A673 (cell line): ENCODE results near the gene KRIT1. TPM values are rescaled to one million over a fixed set of nuclear protein-coding genes. Genes with fewer than 3 reads are reported as not detected.

Source experiments
- BruUV-seq: library from RNA; stranded (reverse); fragments of 400-500 nt; replicated peaks from 2 replicates; lab custom pipeline; 2021; lab: Mats Ljungman, UMichigan
- CTCF ChIA-PET: fragments of 300-600 bp; sonication (Branson Sonifier 250); formaldehyde crosslinking; loops from one replicate; lab custom pipeline; 2022; ENCODE audit warnings: antibody characterized with exemption; lab: Charles Lee
- POLR2A ChIA-PET: fragments of 300-600 bp; sonication (Branson Sonifier 250); formaldehyde crosslinking; loops from one replicate; lab custom pipeline; 2022; ENCODE audit warnings: antibody characterized with exemption; ENCODE audit not compliant: low non-redundant PET; lab: Charles Lee
- DNase-seq: peaks from one replicate; pipeline ENCODE4 v3.0.0-alpha.2; 2015; ENCODE audit warnings: low spot score
- H3K27ac ChIP-seq: fragments of 200-600 bp; sonication (generic); 2 replicates; pipeline ENCODE4 v1.5.1; 2016; ENCODE audit warnings: mixed run types, low read depth, mild to moderate bottlenecking, mixed read lengths, antibody characterized with exemption, low read length; ENCODE audit not compliant: poor library complexity, severe bottlenecking
- H3K27me3 ChIP-seq: fragments of 200-600 bp; sonication (generic); replicated peaks from 2 replicates; pipeline ENCODE4 v1.6.1; 2017; ENCODE audit warnings: mixed run types, low read depth, mild to moderate bottlenecking, mixed read lengths, antibody characterized with exemption, low read length; ENCODE audit not compliant: insufficient read depth, poor library complexity
- H3K36me3 ChIP-seq: fragments of 200-600 bp; sonication (generic); 2 replicates; pipeline ENCODE4 v1.6.1; 2016; ENCODE audit warnings: mixed run types, mild to moderate bottlenecking, mixed read lengths, antibody characterized with exemption, low read length; ENCODE audit not compliant: insufficient read depth, poor library complexity, severe bottlenecking
- H3K4me1 ChIP-seq: fragments of 200-600 bp; sonication (generic); 2 replicates; pipeline ENCODE4 v1.6.1; 2017; ENCODE audit warnings: mixed run types, mild to moderate bottlenecking, mixed read lengths, antibody characterized with exemption, low read length; ENCODE audit not compliant: insufficient read depth, poor library complexity, severe bottlenecking
- H3K4me3 ChIP-seq: fragments of 200-600 bp; sonication (generic); 2 replicates; pipeline ENCODE4 v1.5.1; 2016; ENCODE audit warnings: low read depth, mixed run types, mild to moderate bottlenecking, mixed read lengths, low read length; ENCODE audit not compliant: poor library complexity, severe bottlenecking
- H3K9me3 ChIP-seq: fragments of 200-600 bp; sonication (generic); 2 replicates; pipeline ENCODE4 v1.6.1; 2016; ENCODE audit warnings: mixed run types, low read depth, mild to moderate bottlenecking, mixed read lengths, antibody characterized with exemption, low read length; ENCODE audit not compliant: poor library complexity, severe bottlenecking
- EZH2 ChIP-seq: fragments of 200-600 bp; sonication (generic); IDR thresholded peaks from 2 replicates; pipeline ENCODE4 v1.6.1; 2017; ENCODE audit warnings: borderline replicate concordance, low read depth, mild to moderate bottlenecking, mixed read lengths, antibody characterized with exemption, low read length; ENCODE audit not compliant: poor library complexity, severe bottlenecking
- intact Hi-C: fragments of 100-400 bp; cut with micrococcal nuclease; formaldehyde crosslinking; loops from one replicate; pipeline ENCODE4 v1.10.0; 2022; ENCODE audit not compliant: unreplicated experiment
- total RNA-seq: library from RNA; stranded (reverse); gene quantifications from 2 replicates; pipeline ENCODE4 v1.2.3, GENCODE V29; 2021
- TF ChIP-seq, protein P1 (sequence below): fragments of 300-800, 200-600 bp; sonication (generic); conservative IDR thresholded peaks from 2 replicates; pipeline ENCODE4 v1.5.1; 2017; ENCODE audit warnings: low read depth, mild to moderate bottlenecking, antibody characterized with exemption, low read length, moderate library complexity, mixed read lengths

KRIT1 gene
- total RNA-seq, 1 experiment from 2014 or later, result 41.3 TPM

DNA sequence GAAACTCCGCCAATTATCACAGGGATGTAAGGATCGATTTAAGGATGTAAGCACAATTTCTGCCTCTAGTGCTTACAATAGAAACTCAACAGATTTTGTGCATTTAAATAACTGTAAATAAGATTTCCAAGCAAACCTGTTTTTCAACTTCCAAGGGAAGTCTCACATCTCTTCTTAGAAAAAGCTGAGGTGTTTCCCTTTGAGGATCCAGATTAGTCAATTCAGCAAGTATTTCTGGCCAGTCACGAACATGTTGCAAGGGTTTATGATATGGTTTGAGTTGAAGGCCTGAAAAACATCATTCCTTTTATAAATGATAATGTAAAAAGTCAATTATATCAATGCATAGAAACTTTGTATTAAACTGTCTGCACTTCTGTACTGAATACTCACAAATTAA is 23.9 kb downstream of the KRIT1 start:
- Histone ChIP-seq H3K4me1 (no peaks in the 10 kb centered on the region), H3K27me3 (no peaks in the 10 kb centered on the region), H3K9me3 (no peaks in the 10 kb centered on the region), H3K36me3 (peaks cover 52% of the 10 kb centered on the region), H3K27ac (no peak overlapping the region), H3K4me3 (no peak overlapping the region)
- TF ChIP-seq, protein P1, sequence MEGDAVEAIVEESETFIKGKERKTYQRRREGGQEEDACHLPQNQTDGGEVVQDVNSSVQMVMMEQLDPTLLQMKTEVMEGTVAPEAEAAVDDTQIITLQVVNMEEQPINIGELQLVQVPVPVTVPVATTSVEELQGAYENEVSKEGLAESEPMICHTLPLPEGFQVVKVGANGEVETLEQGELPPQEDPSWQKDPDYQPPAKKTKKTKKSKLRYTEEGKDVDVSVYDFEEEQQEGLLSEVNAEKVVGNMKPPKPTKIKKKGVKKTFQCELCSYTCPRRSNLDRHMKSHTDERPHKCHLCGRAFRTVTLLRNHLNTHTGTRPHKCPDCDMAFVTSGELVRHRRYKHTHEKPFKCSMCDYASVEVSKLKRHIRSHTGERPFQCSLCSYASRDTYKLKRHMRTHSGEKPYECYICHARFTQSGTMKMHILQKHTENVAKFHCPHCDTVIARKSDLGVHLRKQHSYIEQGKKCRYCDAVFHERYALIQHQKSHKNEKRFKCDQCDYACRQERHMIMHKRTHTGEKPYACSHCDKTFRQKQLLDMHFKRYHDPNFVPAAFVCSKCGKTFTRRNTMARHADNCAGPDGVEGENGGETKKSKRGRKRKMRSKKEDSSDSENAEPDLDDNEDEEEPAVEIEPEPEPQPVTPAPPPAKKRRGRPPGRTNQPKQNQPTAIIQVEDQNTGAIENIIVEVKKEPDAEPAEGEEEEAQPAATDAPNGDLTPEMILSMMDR, result no peak
- TF ChIP-seq EZH2, result no peak
- ChIA-PET CTCF (no interaction called here), POLR2A (no interaction called here)
- intact Hi-C loops, result no loop called here
- BruUV-seq, result no TSS peak
- DNase-seq, result no peak

DNA sequence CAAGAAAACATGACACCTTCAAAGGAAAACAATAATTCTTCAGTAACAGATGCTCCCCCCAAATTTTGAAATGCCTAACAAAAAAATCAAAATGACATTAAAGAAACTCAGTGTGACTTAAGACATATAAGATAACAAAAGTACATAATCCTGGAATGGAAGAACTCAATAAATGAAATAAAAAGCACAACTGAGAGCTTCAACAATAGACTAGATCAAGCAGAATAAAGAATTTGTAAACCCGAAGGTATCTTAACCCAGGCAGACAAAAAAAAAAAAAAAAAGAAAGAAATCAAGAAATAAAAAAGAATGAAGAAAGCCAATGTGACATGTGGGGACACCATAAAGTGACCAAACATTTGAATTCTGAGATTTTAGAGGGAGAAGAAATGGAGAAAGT is 39.0 kb downstream of the KRIT1 start:
- Histone ChIP-seq H3K4me3 (no peak overlapping the region), H3K4me1 (no peaks in the 10 kb centered on the region), H3K36me3 (peaks cover 33% of the 10 kb centered on the region), H3K27me3 (no peaks in the 10 kb centered on the region), H3K9me3 (peaks cover 14% of the 10 kb centered on the region), H3K27ac (no peak overlapping the region)
- intact Hi-C loops, result no loop called here
- no peak for DNase-seq
- TF ChIP-seq, protein P1, result no peak
- no peak for TF ChIP-seq EZH2
- ChIA-PET CTCF (no interaction called here), POLR2A (no interaction called here)
- no TSS peak for BruUV-seq

DNA sequence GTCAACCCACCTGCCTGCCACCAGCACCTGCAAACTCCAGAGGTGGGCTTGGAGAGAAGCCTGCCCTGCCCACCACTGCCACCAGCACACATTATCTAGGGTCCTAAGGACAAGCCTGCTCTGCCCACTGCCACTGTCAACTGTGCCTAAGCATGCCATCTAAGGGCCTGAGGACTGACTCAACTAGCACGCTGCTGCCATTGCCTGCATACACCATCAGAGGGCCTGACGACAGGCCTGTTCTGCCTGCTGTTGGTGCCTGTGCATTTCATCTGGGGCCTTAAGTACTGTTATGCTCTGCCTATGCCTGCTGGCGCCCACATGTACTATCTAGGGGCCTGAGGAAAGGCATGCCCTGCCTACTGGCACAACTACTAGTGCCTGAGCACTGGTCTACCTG is 39.7 kb downstream of the KRIT1 start:
- Histone ChIP-seq H3K9me3 (peaks cover 14% of the 10 kb centered on the region), H3K4me1 (no peaks in the 10 kb centered on the region), H3K36me3 (peaks cover 26% of the 10 kb centered on the region), H3K27me3 (no peaks in the 10 kb centered on the region), H3K27ac (no peak overlapping the region), H3K4me3 (no peak overlapping the region)
- intact Hi-C loops, result no loop called here
- ChIA-PET CTCF (no interaction called here), POLR2A (no interaction called here)
- TF ChIP-seq, protein P1, result no peak
- no peak for TF ChIP-seq EZH2
- no TSS peak for BruUV-seq
- DNase-seq, result no peak
